ENCODE measurements around the gene DUS3L. TPM values are rescaled to one million over a fixed set of nuclear protein-coding genes. Genes with fewer than 3 reads are reported as not detected.

The DUS3L gene
- polyA plus RNA-seq, 1 experiment, result 13.7 TPM

DNA sequence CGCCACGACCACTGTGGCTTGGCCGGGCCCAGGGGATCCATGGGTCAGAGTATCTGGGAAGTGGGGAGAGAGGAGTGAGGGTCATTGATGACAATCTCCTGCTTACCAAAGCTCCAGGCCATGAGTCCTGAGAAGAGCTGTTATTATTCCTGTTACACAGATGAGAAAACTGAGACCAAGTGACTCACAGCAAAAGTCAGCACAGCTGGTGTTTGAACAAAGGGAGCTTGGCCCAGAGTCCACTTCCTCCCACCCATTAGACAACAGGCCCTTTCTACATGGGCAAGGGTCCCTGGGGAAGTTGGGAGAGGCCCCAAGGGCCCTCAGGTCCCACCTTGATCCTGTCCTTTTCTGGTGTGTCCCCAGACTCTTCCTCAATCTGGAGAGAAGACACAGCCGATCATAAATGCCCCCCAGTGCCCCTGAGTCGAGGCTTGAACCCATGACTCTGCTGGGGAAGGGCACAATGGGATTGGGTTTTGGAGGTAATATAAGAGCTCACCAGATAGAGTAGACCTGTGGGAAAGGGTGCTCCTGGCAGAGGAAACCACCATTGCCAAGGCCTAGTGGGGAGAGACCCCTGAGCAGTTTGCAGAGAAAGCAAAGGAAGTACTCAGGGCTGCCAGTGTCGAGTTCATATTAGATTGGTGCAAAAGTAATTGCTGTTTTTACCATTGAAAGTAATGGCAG lies 41.7 kb upstream of the DUS3L start:
- POLR2A ChIA-PET, result no interaction called here
- CTCF ChIA-PET, result no interaction called here

DNA sequence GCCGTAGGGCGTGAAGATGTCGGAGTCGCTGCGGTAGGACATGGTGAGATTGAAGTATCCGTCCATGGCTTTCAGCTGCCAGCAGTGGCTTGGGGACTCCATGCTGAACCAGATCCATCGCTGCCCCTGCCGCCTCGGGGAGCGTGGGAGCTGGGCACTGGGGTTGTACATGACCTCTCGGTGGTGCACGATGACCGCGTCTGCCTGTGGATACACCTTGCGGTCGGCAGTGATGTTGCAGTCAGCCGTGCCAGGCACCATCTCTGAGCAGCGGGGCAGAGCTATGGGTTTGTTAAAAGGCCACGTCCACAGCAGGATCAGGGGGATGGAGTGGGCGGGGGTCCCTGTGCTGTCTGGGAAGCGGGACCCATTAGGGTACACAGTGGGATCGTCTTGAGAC lies 41.1 kb upstream of the DUS3L start:
- TF ChIP-seq, protein P1, sequence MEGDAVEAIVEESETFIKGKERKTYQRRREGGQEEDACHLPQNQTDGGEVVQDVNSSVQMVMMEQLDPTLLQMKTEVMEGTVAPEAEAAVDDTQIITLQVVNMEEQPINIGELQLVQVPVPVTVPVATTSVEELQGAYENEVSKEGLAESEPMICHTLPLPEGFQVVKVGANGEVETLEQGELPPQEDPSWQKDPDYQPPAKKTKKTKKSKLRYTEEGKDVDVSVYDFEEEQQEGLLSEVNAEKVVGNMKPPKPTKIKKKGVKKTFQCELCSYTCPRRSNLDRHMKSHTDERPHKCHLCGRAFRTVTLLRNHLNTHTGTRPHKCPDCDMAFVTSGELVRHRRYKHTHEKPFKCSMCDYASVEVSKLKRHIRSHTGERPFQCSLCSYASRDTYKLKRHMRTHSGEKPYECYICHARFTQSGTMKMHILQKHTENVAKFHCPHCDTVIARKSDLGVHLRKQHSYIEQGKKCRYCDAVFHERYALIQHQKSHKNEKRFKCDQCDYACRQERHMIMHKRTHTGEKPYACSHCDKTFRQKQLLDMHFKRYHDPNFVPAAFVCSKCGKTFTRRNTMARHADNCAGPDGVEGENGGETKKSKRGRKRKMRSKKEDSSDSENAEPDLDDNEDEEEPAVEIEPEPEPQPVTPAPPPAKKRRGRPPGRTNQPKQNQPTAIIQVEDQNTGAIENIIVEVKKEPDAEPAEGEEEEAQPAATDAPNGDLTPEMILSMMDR (IDR thresholded peaks at IDR 0.05; ENCODE audit: insufficient read depth, low read depth, low read length), result no peak
- CTCF ChIA-PET, result no interaction called here
- POLR2A ChIA-PET, result no interaction called here

More for the DNA sequence above, 41.7 kb upstream of the DUS3L start:
- H3K27me3 ChIP-seq (ENCODE audit: control insufficient read depth, insufficient read depth, low read length), result peaks cover 10% of the 10 kb centered on the region
- no peak overlapping the region for H3K4me3 ChIP-seq (ENCODE audit: low read depth, low read length)
- H3K36me3 ChIP-seq (ENCODE audit: control insufficient read depth, insufficient read depth, low read length), result no peaks in the 10 kb centered on the region
- TF ChIP-seq, protein P1 (IDR thresholded peaks at IDR 0.05; ENCODE audit: insufficient read depth, low read depth, low read length), result no peak
- no peak for DNase-seq (ENCODE audit: low read depth)

DNA sequence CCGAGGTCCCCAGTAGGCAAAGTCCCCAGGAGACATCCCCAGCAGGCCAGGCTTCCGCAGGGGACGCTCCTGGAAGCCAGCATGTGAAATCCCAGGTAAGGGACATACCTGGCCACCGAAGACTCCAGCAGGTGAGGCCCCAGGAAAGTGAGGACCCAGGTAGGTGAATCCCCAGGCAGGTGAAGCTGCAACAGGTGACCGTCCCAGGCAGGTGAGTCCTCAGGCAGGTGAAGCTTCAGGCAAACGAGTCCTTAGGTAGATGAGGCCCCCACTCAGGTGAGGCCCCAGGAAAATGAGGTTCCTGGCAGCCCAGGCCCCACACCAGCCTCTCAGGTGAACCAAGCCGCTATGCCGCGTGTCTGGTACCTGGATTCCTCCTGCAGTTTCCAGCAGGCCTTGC lies 40.2 kb upstream of the DUS3L start:
- DNase-seq (ENCODE audit: low read depth), result no peak
- TF ChIP-seq, protein P1 (IDR thresholded peaks at IDR 0.05; ENCODE audit: insufficient read depth, low read depth, low read length), result no peak

More for the DNA sequence above, 41.1 kb upstream of the DUS3L start:
- H3K4me3 ChIP-seq (ENCODE audit: low read depth, low read length), result no peak overlapping the region
- peaks cover 10% of the 10 kb centered on the region for H3K27me3 ChIP-seq (ENCODE audit: control insufficient read depth, insufficient read depth, low read length)
- H3K36me3 ChIP-seq (ENCODE audit: control insufficient read depth, insufficient read depth, low read length), result no peaks in the 10 kb centered on the region
- no peak for DNase-seq (ENCODE audit: low read depth)

GRCh38 chr19:5829567-5830310 lies 38.8 kb upstream of the DUS3L start:
- ChIA-PET POLR2A (no interaction called here), CTCF (interaction anchor here (0.7 to 2.7 kb wide), 3 partner anchors 11 to 25 kb away, joined by 4 to 18 read pairs (median 6); partner anchors contain the start of gene NRTN)
- Histone ChIP-seq H3K4me3 (ENCODE audit: low read depth, low read length) (no peak overlapping the region), H3K36me3 (ENCODE audit: control insufficient read depth, insufficient read depth, low read length) (no peaks in the 10 kb centered on the region), H3K27me3 (ENCODE audit: control insufficient read depth, insufficient read depth, low read length) (peaks cover 7% of the 10 kb centered on the region)
- no peak for DNase-seq (ENCODE audit: low read depth)
- TF ChIP-seq, protein P1 (IDR thresholded peaks at IDR 0.05; ENCODE audit: insufficient read depth, low read depth, low read length), result no peak

More for the DNA sequence above, 40.2 kb upstream of the DUS3L start:
- POLR2A ChIA-PET, result no interaction called here
- Histone ChIP-seq H3K4me3 (ENCODE audit: low read depth, low read length) (no peak overlapping the region), H3K36me3 (ENCODE audit: control insufficient read depth, insufficient read depth, low read length) (no peaks in the 10 kb centered on the region), H3K27me3 (ENCODE audit: control insufficient read depth, insufficient read depth, low read length) (peaks cover 10% of the 10 kb centered on the region)
- CTCF ChIA-PET, result interaction anchor here (1.9 kb wide), 1 partner anchor 27 kb away, joined by 6 read pairs; the partner anchor contains the start of gene NRTN

Data from BJ (cell line).